ENCODE measurements around the gene SLC25A24.

The SLC25A24 gene

DNA sequence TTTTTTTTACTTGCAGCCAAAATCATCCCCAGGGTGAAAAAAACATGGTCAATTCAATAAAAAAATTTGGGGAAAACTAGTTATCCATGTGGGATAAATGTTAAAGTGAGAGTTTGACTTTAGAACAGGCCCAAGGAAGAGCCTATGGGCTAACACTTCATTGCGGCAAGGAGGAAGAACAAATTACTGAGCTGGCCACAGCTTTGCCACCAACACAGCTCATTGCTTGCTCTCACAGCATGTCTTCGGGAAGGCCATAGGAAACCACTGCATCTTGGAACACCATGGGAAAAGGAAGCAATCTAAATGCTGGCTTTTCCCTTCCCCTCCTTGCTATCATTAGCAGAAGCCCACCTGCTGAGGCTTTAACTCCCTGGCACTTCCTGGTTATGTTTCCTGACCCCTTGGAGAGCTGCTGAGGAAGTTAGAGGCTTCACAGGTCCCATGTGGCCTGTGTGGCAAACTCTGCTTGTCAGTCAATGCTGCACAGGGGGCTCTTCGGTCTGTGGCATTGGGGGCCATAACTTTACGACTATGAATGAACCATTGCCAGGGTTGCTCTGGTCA, 86.0 kb downstream of the SLC25A24 start:
- no peaks in the 10 kb centered on the region for H3K36me3 ChIP-seq (ENCODE audit: control insufficient read depth, insufficient read depth, low read length)
- DNase-seq (ENCODE audit: extremely low read depth, insufficient read length): no peak
- no peak overlapping the region for H3K4me3 ChIP-seq (replicated peaks; ENCODE audit: low read depth, low read length)
- TF ChIP-seq, protein P1, sequence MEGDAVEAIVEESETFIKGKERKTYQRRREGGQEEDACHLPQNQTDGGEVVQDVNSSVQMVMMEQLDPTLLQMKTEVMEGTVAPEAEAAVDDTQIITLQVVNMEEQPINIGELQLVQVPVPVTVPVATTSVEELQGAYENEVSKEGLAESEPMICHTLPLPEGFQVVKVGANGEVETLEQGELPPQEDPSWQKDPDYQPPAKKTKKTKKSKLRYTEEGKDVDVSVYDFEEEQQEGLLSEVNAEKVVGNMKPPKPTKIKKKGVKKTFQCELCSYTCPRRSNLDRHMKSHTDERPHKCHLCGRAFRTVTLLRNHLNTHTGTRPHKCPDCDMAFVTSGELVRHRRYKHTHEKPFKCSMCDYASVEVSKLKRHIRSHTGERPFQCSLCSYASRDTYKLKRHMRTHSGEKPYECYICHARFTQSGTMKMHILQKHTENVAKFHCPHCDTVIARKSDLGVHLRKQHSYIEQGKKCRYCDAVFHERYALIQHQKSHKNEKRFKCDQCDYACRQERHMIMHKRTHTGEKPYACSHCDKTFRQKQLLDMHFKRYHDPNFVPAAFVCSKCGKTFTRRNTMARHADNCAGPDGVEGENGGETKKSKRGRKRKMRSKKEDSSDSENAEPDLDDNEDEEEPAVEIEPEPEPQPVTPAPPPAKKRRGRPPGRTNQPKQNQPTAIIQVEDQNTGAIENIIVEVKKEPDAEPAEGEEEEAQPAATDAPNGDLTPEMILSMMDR (IDR thresholded peaks at IDR 0.05; ENCODE audit: insufficient read depth, low read length, poor library complexity, severe bottlenecking): no peak
- peaks cover 2% of the 10 kb centered on the region; the same call in 1 of the 2 replicates for H3K27me3 ChIP-seq (replicated peaks; ENCODE audit: control insufficient read depth, insufficient read depth, low read length)

DNA sequence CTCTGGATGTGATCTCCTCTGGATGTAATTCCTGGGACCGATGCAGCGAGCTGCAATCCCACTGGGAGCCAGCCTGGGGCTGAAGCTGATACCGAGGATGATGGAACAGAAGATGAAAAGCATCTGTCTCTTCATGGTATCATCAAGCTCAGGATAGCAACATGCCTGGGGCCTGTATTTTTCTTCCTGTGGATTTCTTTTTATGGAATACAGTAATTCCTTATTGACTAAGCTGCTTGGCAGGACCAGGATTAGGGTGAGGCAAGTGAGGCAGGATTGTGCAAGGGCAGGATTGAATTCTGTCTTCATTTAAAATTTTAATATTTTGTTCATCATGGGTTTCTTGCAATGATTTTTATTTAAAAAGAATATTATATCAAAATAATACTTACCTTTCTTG, 86.6 kb downstream of the SLC25A24 start:
- TF ChIP-seq, protein P1 (IDR thresholded peaks at IDR 0.05; ENCODE audit: insufficient read depth, low read length, poor library complexity, severe bottlenecking): no peak
- Histone ChIP-seq H3K4me3 (replicated peaks; ENCODE audit: low read depth, low read length) (no peak overlapping the region), H3K36me3 (ENCODE audit: control insufficient read depth, insufficient read depth, low read length) (no peaks in the 10 kb centered on the region), H3K27me3 (replicated peaks; ENCODE audit: control insufficient read depth, insufficient read depth, low read length) (peaks cover 2% of the 10 kb centered on the region; the same call in 1 of the 2 replicates)
- DNase-seq (ENCODE audit: extremely low read depth, insufficient read length): no peak

DNA sequence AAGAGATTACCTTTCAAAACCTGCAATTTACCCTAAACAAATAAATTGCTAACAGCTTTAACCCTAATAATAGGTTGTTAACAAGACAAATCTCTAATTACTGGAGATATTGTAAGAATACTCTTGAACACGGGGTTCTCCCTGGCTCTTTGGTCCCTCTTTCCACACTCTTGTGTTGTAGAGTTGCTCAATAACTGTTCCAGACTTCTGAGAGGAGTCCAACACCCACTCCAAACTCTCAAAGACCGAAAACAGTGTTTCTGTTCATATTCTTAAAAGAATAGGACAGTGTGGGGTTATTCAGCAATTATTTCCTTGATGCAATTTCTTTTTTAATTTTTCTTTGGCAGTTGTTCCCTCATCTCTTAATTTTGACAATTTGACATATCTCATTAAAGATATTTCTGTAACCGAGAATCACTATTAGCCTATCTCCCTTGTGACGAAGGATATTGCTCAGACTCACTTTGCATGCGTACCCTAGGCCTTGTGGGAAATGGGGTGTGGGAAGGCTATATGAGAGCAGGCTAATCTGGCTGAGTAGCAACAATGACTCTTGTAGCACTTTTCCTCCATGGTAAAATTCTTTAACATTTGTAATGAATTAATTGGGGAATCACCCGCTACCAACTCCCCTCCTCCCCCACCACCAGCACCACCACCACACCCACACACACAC, 90.7 kb downstream of the SLC25A24 start:
- no peak overlapping the region for H3K4me3 ChIP-seq (replicated peaks; ENCODE audit: low read depth, low read length)
- H3K36me3 ChIP-seq (ENCODE audit: control insufficient read depth, insufficient read depth, low read length): no peaks in the 10 kb centered on the region
- DNase-seq (ENCODE audit: extremely low read depth, insufficient read length): no peak
- TF ChIP-seq, protein P1 (IDR thresholded peaks at IDR 0.05; ENCODE audit: insufficient read depth, low read length, poor library complexity, severe bottlenecking): no peak
- H3K27me3 ChIP-seq (replicated peaks; ENCODE audit: control insufficient read depth, insufficient read depth, low read length): peaks cover 2% of the 10 kb centered on the region; the same call in 1 of the 2 replicates

DNA sequence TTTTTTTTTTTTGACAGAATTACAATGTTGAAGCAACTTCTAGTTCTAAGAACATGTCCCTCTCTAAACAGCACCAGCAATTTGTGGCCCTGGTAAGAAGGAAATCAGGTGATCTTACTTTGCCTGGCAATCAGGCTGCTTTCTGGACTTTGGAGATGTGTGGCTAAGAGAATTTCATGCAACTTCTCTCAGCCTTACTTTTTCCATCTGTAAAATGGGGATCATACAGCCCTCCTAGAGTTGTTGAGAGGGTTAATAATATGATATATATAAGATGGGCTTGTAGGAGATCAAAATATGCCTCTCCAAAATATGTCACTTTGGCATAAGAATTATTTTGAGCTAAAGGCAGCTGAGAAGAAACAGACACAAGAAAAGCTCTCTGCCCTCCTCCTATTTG, 92.0 kb downstream of the SLC25A24 start:
- no peaks in the 10 kb centered on the region for H3K36me3 ChIP-seq (ENCODE audit: control insufficient read depth, insufficient read depth, low read length)
- no peak overlapping the region for H3K4me3 ChIP-seq (replicated peaks; ENCODE audit: low read depth, low read length)
- TF ChIP-seq, protein P1 (IDR thresholded peaks at IDR 0.05; ENCODE audit: insufficient read depth, low read length, poor library complexity, severe bottlenecking): no peak
- no peak for DNase-seq (ENCODE audit: extremely low read depth, insufficient read length)
- no peaks in the 10 kb centered on the region for H3K27me3 ChIP-seq (replicated peaks; ENCODE audit: control insufficient read depth, insufficient read depth, low read length)

DNA sequence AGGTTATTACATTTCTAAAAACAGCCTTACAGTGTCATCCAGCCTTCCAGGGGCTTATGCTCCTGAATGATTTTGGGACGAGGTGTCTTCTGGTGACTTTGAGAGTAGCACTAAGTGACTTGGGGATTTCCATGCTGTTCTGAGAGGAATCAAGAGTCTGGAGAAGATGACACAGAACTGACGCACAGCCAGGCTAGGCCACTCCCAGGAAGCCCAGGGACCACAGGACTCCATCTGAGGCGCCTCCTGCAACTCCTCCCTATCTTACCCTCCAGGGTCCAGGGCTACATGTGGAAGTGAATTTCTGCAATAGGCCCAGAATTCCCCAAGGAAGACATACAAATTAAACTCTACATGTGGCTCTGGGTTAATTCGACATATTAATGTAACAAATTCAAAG, 92.5 kb downstream of the SLC25A24 start:
- no peaks in the 10 kb centered on the region for H3K36me3 ChIP-seq (ENCODE audit: control insufficient read depth, insufficient read depth, low read length)
- no peak for DNase-seq (ENCODE audit: extremely low read depth, insufficient read length)
- H3K4me3 ChIP-seq (replicated peaks; ENCODE audit: low read depth, low read length): no peak overlapping the region
- H3K27me3 ChIP-seq (replicated peaks; ENCODE audit: control insufficient read depth, insufficient read depth, low read length): no peaks in the 10 kb centered on the region
- TF ChIP-seq, protein P1 (IDR thresholded peaks at IDR 0.05; ENCODE audit: insufficient read depth, low read length, poor library complexity, severe bottlenecking): no peak

All from GM06990 (cell line).